Breast epithelium (tissue), 4 donors: ENCODE measurements around the gene WNT4. TPM values are rescaled to one million over a fixed set of nuclear protein-coding genes. Genes with fewer than 3 reads are reported as not detected.

Source experiments
- DNase-seq, 2 donors: peaks; one replicate each; pipeline ENCODE4 v3.0.0-alpha.2; 2019; ENCODE audit warnings: low spot score in 2 of 2
- H3K27ac ChIP-seq, 2 donors: fragments of 200-600 bp; sonication (generic) in 1 of 2; one replicate each; pipeline ENCODE4 v1.5.1; 2016 to 2019; ENCODE audit warnings: mild to moderate bottlenecking in 1 of 2
- H3K27me3 ChIP-seq, 2 donors: fragments of 200-600 bp; sonication (generic) in 1 of 2; one replicate each; pipeline versions ENCODE4 v1.5.1 to v1.6.0; 2017 to 2019; ENCODE audit warnings: control low read depth in 1 of 2, mild to moderate bottlenecking in 1 of 2
- H3K36me3 ChIP-seq: fragments of 200-600 bp; one replicate; pipeline ENCODE4 v1.5.1; 2019
- H3K4me1 ChIP-seq, 2 donors: fragments of 200-600 bp; sonication (generic); one replicate each; pipeline ENCODE4 v1.5.1; 2016 to 2019; ENCODE audit warnings: control low read depth in 1 of 2
- H3K4me3 ChIP-seq, 3 donors: fragments of 200-600 bp; sonication (generic); 1 replicate in 2 of 3; 2 replicates in 1 of 3; pipeline ENCODE4 v1.5.1; 2016 to 2019; ENCODE audit warnings: mild to moderate bottlenecking in 3 of 3, moderate library complexity in 2 of 3
- H3K9me3 ChIP-seq, 2 donors: fragments of 200-600 bp; sonication (generic) in 1 of 2; one replicate each; pipeline ENCODE4 v1.5.1; 2016 to 2019; ENCODE audit warnings: control low read depth in 1 of 2
- CTCF ChIP-seq, 3 donors: fragments of 450-650 bp; IDR thresholded peaks; one replicate each; pipeline ENCODE4 v1.5.1; 2016 to 2017; ENCODE audit warnings: antibody characterized with exemption in 3 of 3, mild to moderate bottlenecking in 3 of 3, moderate library complexity in 3 of 3
- POLR2A ChIP-seq: fragments of 450-650 bp; IDR thresholded peaks from one replicate; pipeline ENCODE4 v1.6.1; 2016; ENCODE audit warnings: antibody characterized with exemption, mild to moderate bottlenecking, moderate library complexity
- POLR2AphosphoS5 ChIP-seq, 3 donors: sonication (generic); formaldehyde crosslinking; IDR thresholded peaks; one replicate each; pipeline ENCODE4 v1.6.1; 2017; ENCODE audit warnings: antibody characterized with exemption in 3 of 3
- intact Hi-C: fragments of 100-400 bp; cut with DNase I; formaldehyde crosslinking; loops from one replicate; pipeline ENCODE4 v1.15.1; 2023; ENCODE audit warnings: low total_unique reads
- total RNA-seq, 3 donors: library from RNA; depleted of rRNA; stranded (reverse); fragments of >200 nt; gene quantifications; one replicate each; pipeline ENCODE4 v1.1.0, GENCODE V29; 2016

The WNT4 gene
- total RNA-seq, 3 donors from 2014 or later, result 1.6 to 3.1 TPM; not detected in 1

- no peak overlapping the region for H3K4me3 ChIP-seq
- DNase-seq, result no peak
- peak overlapping the region in 1 of 2 donors; percentile 22 for H3K27ac ChIP-seq
- H3K4me1 ChIP-seq, result peaks cover 0 to 3% of the 10 kb centered on the region in 2 donors
- H3K36me3 ChIP-seq, result peaks cover 6% of the 10 kb centered on the region
- TF ChIP-seq POLR2AphosphoS5 (IDR thresholded peaks at IDR 0.05) (no peak), CTCF (IDR thresholded peaks at IDR 0.05) (no peak), POLR2A (no peak)
- intact Hi-C loops, result no loop called here
- no peaks in the 10 kb centered on the region for H3K9me3 ChIP-seq
- no peaks in the 10 kb centered on the region for H3K27me3 ChIP-seq
Observed at GRCh38 chr1:22089787-22090186, 53.1 kb downstream of the WNT4 start.

- DNase-seq, result no peak
- TF ChIP-seq POLR2AphosphoS5 (IDR thresholded peaks at IDR 0.05), result no peak
- no peak for TF ChIP-seq CTCF (IDR thresholded peaks at IDR 0.05)
- no peak for TF ChIP-seq POLR2A
- Histone ChIP-seq H3K4me3 (peak overlapping the region in 1 of 3 donors; percentile 3), H3K9me3 (no peaks in the 10 kb centered on the region), H3K27ac (peak overlapping the region in 1 of 2 donors; percentile 9), H3K27me3 (no peaks in the 10 kb centered on the region), H3K4me1 (peaks cover 0 to 3% of the 10 kb centered on the region in 2 donors), H3K36me3 (peaks cover 6% of the 10 kb centered on the region)
- intact Hi-C loops, result no loop called here
Observed at GRCh38 chr1:22089134-22089571, 53.7 kb downstream of the WNT4 start.

- intact Hi-C loops, result no loop called here
- no peak for DNase-seq
- TF ChIP-seq CTCF (IDR thresholded peaks at IDR 0.05), result no peak
- no peak for TF ChIP-seq POLR2A
- no peak for TF ChIP-seq POLR2AphosphoS5 (IDR thresholded peaks at IDR 0.05)
- Histone ChIP-seq H3K4me3 (no peak overlapping the region), H3K27me3 (no peaks in the 10 kb centered on the region), H3K9me3 (no peaks in the 10 kb centered on the region), H3K36me3 (peaks cover 6% of the 10 kb centered on the region), H3K4me1 (peaks cover 0 to 3% of the 10 kb centered on the region in 2 donors), H3K27ac (no peak overlapping the region)
Observed at GRCh38 chr1:22088331-22088730, 54.6 kb downstream of the WNT4 start.

- Histone ChIP-seq H3K9me3 (no peaks in the 10 kb centered on the region), H3K4me1 (peaks cover 0 to 4% of the 10 kb centered on the region in 2 donors), H3K4me3 (no peak overlapping the region), H3K27ac (no peak overlapping the region), H3K36me3 (no peaks in the 10 kb centered on the region), H3K27me3 (no peaks in the 10 kb centered on the region)
- DNase-seq, result no peak
- intact Hi-C loops, result no loop called here
- TF ChIP-seq POLR2AphosphoS5 (IDR thresholded peaks at IDR 0.05) (no peak), CTCF (IDR thresholded peaks at IDR 0.05) (no peak), POLR2A (no peak)
Observed at GRCh38 chr1:22080191-22080590, 62.7 kb downstream of the WNT4 start.

GRCh38 chr1:22078133-22078532, 64.8 kb downstream of the WNT4 start:
- Histone ChIP-seq H3K4me3 (no peak overlapping the region), H3K36me3 (no peaks in the 10 kb centered on the region), H3K27ac (no peak overlapping the region), H3K9me3 (no peaks in the 10 kb centered on the region), H3K27me3 (no peaks in the 10 kb centered on the region), H3K4me1 (peaks cover 0 to 5% of the 10 kb centered on the region in 2 donors)
- DNase-seq, result no peak
- TF ChIP-seq POLR2AphosphoS5 (IDR thresholded peaks at IDR 0.05), result no peak
- no peak for TF ChIP-seq POLR2A
- TF ChIP-seq CTCF (IDR thresholded peaks at IDR 0.05), result no peak
- intact Hi-C loops, result loop anchor here (5.0 kb wide), 1 partner anchor 361 kb away; no protein-coding TSS in a partner anchor
